ENCODE measurements around the gene C11orf91.
"Not testable (repeated sequence)": the region's sequence is repeated elsewhere in the genome, so short reads cannot be mapped to it uniquely, and the experiment has no call there.

C11orf91 gene

DNA sequence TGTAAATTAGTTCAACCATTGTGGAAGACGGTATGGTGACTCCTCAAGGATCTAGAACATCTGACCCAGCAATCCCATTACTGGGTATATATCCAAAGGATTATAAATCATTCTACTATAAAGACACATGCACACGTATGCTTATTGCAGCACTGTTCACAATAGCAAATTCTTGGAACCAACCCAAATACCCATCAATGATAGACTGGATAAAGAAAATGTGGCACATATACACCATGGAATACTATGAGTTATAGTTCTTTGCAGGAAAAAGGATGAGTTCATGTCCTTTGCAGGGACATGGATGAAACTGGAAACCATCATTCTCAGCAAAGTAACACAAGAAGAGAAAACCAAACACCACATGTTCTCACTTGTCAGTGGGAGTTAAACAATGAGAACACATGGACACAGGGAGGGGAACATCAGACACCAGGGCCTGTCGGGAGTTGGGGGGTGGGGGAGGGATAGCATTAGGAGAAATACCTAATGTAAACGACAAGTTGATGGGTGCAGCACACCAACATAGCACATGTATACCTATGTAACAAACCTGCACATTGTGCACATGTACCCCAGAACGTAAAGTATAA, 28.5 kb upstream of the C11orf91 start:
- not testable (repeated sequence) for DNase-seq; H3K9me3 Mint-ChIP-seq; H3K27ac Mint-ChIP-seq; ATAC-seq; H3K36me3 Mint-ChIP-seq (ENCODE audit: low read depth); H3K4me3 Mint-ChIP-seq
- Mint-ChIP-seq H3K4me1 (peaks cover 33% of the 10 kb centered on the region), H3K27me3 (peaks cover 11% of the 10 kb centered on the region)

DNA sequence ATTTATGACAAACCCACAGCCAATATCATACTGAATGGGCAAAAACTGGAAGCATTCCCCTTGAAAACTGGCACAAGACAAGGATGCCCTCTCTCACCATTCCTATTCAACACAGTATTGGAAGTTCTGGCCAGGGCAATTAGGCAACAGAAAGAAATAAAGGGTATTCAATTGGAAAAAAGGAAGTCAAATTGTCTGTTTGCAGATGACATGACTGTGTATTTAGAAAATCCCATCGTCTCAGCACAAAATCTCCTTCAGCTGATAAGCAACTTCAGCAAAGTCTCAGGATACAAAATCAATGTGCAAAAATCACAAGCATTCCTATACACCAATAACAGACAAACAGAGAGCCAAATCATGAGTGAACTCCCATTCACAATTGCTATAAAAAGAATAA, 26.9 kb upstream of the C11orf91 start:
- not testable (repeated sequence) for H3K9me3 Mint-ChIP-seq

DNA sequence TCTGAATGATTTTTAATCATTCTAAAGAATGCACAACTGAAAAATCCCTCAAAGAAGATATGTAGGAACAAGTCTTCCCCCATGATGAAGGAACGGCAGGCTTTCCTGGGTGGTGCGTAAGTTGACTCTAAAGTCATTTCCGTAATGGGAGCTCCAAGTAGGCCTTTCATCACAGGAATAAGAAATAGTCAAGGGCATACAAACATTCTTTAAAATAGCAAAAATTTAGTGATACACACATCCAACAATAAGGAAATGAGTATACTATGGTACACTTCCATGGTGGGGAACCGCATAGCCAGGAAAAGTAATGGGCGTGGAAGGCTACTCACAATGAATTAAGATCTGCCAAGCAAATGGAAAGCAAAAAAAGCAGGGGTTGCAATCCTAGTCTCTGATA, 24.9 kb upstream of the C11orf91 start:
- peaks cover 8% of the 10 kb centered on the region for H3K27me3 Mint-ChIP-seq
- no peaks in the 10 kb centered on the region for H3K9me3 Mint-ChIP-seq
- H3K4me1 Mint-ChIP-seq = peaks cover 39% of the 10 kb centered on the region
- ATAC-seq (no peak), DNase-seq (no peak)
- peaks cover 9% of the 10 kb centered on the region for H3K36me3 Mint-ChIP-seq (ENCODE audit: low read depth)
- no peak overlapping the region for H3K27ac Mint-ChIP-seq
- H3K4me3 Mint-ChIP-seq = no peak overlapping the region

More for the DNA sequence above, 26.9 kb upstream of the C11orf91 start:
- DNase-seq; H3K36me3 Mint-ChIP-seq (ENCODE audit: low read depth); H3K27me3 Mint-ChIP-seq; H3K4me3 Mint-ChIP-seq; ATAC-seq; H3K27ac Mint-ChIP-seq: not testable (repeated sequence)
- peaks cover 39% of the 10 kb centered on the region for H3K4me1 Mint-ChIP-seq

DNA sequence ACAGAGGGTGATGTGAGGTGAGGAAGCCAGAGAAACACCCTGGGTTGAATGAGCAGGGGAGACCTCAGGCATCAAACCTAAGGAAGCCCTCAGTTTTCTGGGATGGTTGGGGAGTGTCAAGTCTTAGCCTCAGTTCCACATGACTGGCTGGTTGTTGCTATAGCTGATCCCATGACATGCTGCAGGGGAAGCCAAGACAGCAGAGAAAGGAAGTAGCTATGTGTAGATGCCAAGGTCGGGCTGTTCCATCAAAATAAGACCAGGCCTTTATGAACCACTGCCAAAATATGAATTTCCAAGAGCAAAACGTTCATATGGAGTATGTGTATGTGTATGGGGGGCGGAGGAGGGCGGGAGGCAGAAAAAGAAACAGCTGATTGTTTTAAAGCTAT, 24.0 kb upstream of the C11orf91 start:
- no peak overlapping the region for H3K4me3 Mint-ChIP-seq
- H3K9me3 Mint-ChIP-seq = no peaks in the 10 kb centered on the region
- peaks cover 15% of the 10 kb centered on the region for H3K36me3 Mint-ChIP-seq (ENCODE audit: low read depth)
- ATAC-seq (no peak), DNase-seq (no peak)
- no peak overlapping the region for H3K27ac Mint-ChIP-seq
- H3K27me3 Mint-ChIP-seq = peaks cover 8% of the 10 kb centered on the region
- peaks cover 39% of the 10 kb centered on the region for H3K4me1 Mint-ChIP-seq

DNA sequence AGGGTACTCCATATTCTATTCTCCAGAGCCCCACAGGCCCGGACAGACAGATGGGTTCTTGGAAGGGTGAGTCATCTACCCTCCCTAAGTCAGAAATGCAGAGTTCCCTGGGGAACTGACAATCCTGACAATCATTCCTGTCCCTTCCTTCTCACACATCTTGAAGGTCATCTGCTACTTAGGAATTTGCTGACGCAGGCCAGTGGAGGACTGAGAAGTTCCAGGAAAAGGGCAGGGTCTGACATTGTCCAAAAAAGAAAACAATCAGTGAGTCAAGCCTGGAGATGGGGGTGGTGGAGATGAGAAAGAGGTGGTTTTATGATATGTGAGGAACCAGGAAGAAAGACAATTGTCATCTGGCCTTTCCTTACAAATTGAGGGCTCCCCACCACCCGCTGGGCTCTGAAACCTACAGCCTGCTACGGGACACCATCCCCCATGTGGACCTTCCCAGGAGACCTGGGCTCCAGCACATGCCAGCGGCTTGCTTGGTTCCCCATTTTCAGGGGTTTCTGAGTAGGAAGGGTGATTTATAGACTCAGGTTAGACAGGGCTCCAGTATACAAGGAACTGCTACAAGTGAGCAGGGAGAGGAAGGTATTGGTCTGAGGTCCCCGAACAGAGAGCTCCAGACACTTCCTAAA, 22.7 kb upstream of the C11orf91 start:
- Mint-ChIP-seq H3K27ac (peak overlapping the region; percentile 74), H3K9me3 (no peaks in the 10 kb centered on the region), H3K4me3 (peak overlapping the region; percentile 15)

DNA sequence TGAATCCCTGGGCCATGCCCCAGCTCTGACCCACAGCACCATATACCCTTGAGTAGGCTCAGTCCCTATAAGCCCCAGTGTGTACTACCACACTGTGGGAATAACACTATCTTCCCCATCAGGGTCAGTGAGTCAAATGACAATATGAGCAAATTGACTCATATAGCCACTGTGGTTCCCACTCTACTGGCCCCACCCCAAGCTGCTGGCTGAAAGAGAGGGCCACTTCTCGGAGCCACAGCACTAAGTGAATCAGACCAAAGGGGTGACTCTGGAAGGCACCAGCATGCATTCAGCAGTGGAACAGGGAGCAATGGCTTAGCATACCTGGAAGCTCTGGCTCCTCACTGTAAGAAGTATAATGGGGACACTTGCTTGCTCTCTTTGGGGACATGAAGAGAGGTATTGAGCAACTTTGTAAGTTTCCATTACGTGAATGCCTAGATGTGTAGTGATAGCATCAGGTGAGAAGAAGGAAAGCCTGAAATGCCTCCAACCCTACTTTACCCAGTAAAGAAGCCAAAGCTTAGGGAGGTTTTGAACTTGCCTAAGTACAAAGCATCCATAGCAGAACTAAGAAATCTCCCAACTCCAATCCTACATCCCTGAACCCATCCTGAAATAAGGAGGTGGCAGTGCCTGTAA, 22.1 kb upstream of the C11orf91 start:
- H3K9me3 Mint-ChIP-seq = no peaks in the 10 kb centered on the region
- H3K36me3 Mint-ChIP-seq (ENCODE audit: low read depth) = peaks cover 16% of the 10 kb centered on the region
- ATAC-seq (peak; percentile 97), DNase-seq (peak; percentile 65)
- H3K4me3 Mint-ChIP-seq = no peak overlapping the region
- peak overlapping the region; percentile 74 for H3K27ac Mint-ChIP-seq
- peaks cover 8% of the 10 kb centered on the region for H3K27me3 Mint-ChIP-seq
- H3K4me1 Mint-ChIP-seq = peaks cover 39% of the 10 kb centered on the region

More for the DNA sequence above, 22.7 kb upstream of the C11orf91 start:
- H3K36me3 Mint-ChIP-seq (ENCODE audit: low read depth) = peaks cover 16% of the 10 kb centered on the region
- H3K27me3 Mint-ChIP-seq = peaks cover 8% of the 10 kb centered on the region
- peaks cover 39% of the 10 kb centered on the region for H3K4me1 Mint-ChIP-seq
- ATAC-seq = peak; percentile 4
- DNase-seq = no peak

DNA sequence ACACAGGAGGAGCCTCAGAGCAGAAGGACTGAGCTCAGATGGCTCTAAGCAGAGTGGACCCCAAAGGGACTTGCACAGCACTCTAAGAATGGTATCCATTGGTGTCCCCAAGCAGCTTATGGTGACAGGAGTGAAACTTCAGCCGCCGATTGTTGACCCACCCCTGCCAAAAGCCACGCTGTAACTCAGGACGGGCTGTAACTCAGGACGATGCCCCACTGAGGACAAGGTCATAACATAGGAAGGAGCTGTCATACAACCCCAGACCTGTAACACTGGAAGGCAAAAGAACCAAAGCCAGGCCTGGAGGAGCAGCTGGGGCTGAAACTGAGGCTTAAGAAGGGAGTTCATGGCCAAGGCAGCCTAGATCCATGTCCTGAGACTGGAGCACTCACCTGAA, 21.4 kb upstream of the C11orf91 start:
- peaks cover 16% of the 10 kb centered on the region for H3K36me3 Mint-ChIP-seq (ENCODE audit: low read depth)
- DNase-seq (no peak), ATAC-seq (no peak)
- H3K27me3 Mint-ChIP-seq = peaks cover 8% of the 10 kb centered on the region
- no peaks in the 10 kb centered on the region for H3K9me3 Mint-ChIP-seq
- no peak overlapping the region for H3K4me3 Mint-ChIP-seq
- peak overlapping the region; percentile 53 for H3K27ac Mint-ChIP-seq
- peaks cover 39% of the 10 kb centered on the region for H3K4me1 Mint-ChIP-seq

DNA sequence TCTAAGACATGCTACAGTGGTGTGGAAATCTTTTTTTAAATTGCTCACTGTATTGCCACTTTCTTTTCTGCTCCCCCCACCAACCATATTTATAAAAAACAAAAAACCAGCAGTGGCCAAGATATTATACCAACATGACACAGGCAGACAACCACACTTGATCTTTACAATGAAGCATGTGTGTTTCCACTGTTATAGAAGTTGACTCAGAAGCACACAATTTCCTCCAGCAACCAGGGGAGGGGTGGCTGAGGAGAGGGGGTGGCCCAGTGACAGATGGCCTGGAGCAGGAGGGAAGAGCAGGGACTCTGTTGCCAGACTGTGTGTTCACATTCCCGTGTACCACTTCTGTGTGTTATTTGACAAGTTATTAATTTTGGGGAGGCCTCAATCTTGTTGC, 20.8 kb upstream of the C11orf91 start:
- H3K4me1 Mint-ChIP-seq = peaks cover 37% of the 10 kb centered on the region
- H3K27me3 Mint-ChIP-seq = peaks cover 4% of the 10 kb centered on the region
- no peak for DNase-seq
- H3K9me3 Mint-ChIP-seq = no peaks in the 10 kb centered on the region
- no peak overlapping the region for H3K4me3 Mint-ChIP-seq
- H3K36me3 Mint-ChIP-seq (ENCODE audit: low read depth) = peaks cover 16% of the 10 kb centered on the region
- ATAC-seq = peak; percentile 38
- H3K27ac Mint-ChIP-seq = peak overlapping the region; percentile 53

DNA sequence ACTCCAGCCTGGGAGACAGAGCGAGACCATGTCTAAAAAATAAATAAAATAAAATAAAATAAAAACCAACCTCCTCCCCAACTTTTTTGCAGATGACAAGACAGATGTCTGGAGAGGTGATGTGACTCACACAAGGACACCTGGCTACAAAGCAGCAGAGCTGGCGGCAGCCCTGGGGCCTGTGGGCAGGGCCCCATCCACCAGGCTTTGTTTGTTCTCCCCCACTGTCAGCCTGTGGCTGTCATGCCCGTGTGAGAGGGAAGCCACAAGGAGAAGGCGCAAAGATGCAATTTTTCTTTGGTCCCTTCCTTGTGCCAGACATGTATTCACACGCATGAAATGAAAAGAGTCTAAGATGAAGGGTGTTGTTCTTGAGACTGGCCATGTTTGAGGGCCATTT, 19.0 kb upstream of the C11orf91 start:
- Mint-ChIP-seq H3K36me3 (ENCODE audit: low read depth) (peaks cover 16% of the 10 kb centered on the region), H3K4me3 (no peak overlapping the region), H3K27me3 (no peaks in the 10 kb centered on the region)

DNA sequence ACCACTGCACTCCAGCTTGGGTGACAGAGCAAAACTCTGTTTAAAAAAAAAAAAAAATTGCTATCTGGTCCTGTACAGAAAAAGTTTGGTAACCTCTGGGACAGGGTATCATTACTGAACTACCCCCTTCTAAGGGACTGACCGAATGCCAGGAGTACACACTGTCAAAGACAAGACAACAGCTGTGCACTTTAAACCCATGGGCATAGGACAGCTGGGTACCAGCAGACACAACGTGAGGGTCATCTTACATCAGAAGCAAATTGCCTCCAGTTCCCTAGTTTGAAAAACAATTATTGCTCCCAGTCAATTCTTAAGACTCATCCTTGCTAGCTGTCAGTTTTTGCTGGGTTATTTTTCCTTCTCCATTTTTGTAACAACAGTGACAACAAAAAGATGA, 17.8 kb upstream of the C11orf91 start:
- Mint-ChIP-seq H3K9me3 (no peaks in the 10 kb centered on the region), H3K27ac (no peak overlapping the region), H3K4me3 (no peak overlapping the region), H3K36me3 (ENCODE audit: low read depth) (peaks cover 16% of the 10 kb centered on the region), H3K4me1 (peaks cover 24% of the 10 kb centered on the region), H3K27me3 (no peaks in the 10 kb centered on the region)
- DNase-seq = no peak
- no peak for ATAC-seq

More for the DNA sequence above, 19.0 kb upstream of the C11orf91 start:
- no peak for DNase-seq
- Mint-ChIP-seq H3K4me1 (peaks cover 36% of the 10 kb centered on the region), H3K27ac (no peak overlapping the region), H3K9me3 (no peaks in the 10 kb centered on the region)
- no peak for ATAC-seq

DNA sequence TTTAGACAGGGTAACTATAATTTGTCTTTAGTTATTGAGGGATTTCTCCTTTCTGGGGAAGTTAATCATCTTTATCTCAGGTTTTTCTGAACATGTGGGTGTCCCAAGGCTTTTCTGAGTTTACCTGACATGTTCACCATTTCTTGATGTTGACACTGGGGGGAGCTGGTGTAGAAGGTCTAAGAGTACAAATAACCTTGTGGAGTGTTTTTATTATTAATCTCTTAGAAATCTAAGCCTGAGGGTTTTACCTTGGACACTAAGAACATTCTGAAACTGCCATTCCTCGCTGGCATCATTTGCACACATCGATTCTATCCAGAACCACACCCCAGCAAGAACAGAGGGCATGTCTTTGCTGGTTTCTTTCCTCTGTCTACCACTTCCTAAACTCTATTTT, 15.6 kb upstream of the C11orf91 start:
- H3K4me3 Mint-ChIP-seq = no peak overlapping the region
- H3K27ac Mint-ChIP-seq = no peak overlapping the region
- ATAC-seq (no peak), DNase-seq (no peak)
- H3K9me3 Mint-ChIP-seq = no peaks in the 10 kb centered on the region
- no peaks in the 10 kb centered on the region for H3K27me3 Mint-ChIP-seq
- H3K36me3 Mint-ChIP-seq (ENCODE audit: low read depth) = peaks cover 9% of the 10 kb centered on the region
- peaks cover 2% of the 10 kb centered on the region for H3K4me1 Mint-ChIP-seq

DNA sequence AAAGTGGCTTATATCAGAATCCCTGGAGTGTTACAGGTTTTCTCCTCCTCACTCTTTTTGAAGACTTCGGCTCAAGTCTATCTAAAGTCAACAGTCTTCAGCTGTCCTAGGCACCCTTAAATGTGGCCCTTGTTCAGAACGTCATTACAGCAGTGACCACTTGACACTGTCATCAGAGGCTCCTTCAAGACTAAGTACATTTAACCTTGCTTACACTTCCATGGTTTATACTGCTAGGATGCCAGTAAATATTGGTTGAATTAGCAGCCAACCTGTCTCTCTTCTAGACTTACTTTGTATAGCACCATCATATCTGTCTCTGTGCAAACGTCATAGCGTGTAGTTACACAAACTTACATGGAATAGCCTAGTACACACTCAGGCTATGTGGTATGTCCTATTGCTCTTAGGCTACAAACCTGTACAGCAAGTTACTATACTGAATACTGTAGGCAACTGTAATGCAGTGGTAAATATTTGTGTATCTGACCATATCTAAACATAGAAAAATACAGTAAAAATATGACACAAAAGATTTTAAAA, 13.3 kb upstream of the C11orf91 start:
- Mint-ChIP-seq H3K4me1 (no peaks in the 10 kb centered on the region), H3K9me3 (no peaks in the 10 kb centered on the region), H3K27me3 (no peaks in the 10 kb centered on the region), H3K27ac (no peak overlapping the region), H3K36me3 (ENCODE audit: low read depth) (peaks cover 5% of the 10 kb centered on the region), H3K4me3 (no peak overlapping the region)
- DNase-seq (no peak), ATAC-seq (no peak)

DNA sequence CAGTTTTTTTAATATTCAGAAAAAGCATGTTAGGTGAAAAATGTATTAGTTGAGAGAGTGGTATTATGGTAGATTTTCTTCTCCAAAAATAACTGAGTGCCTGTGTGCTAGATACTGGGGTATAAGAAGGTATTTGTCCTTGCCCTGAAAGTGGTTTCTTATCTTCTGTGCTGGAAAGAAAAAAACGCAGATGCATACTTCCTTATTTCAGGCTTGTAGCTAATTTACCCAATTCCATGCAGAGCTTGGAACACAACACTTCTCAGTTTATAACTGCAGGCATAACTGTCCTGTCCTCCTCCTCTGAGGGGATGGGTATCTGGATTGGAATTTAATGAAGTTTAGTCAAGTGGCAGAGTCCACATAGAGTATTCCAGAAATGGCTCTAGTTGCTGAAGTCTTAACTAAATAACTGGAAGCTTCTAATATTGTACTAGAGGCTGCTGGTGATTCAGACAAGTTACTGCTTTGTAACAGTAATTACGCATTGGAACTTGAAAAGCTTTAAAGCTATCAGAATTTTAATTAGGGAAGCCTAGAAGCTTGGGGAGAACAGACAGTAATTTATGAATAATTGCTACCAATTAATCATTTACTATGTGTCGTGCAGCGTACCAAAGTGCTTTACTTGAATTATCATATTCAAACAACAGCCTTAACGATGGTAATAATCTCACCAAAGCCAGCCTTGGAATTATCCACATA, 12.7 kb upstream of the C11orf91 start:
- Mint-ChIP-seq H3K36me3 (ENCODE audit: low read depth) (peaks cover 8% of the 10 kb centered on the region), H3K4me1 (no peaks in the 10 kb centered on the region), H3K9me3 (no peaks in the 10 kb centered on the region), H3K27me3 (no peaks in the 10 kb centered on the region), H3K27ac (no peak overlapping the region), H3K4me3 (no peak overlapping the region)
- ATAC-seq (no peak), DNase-seq (no peak)

DNA sequence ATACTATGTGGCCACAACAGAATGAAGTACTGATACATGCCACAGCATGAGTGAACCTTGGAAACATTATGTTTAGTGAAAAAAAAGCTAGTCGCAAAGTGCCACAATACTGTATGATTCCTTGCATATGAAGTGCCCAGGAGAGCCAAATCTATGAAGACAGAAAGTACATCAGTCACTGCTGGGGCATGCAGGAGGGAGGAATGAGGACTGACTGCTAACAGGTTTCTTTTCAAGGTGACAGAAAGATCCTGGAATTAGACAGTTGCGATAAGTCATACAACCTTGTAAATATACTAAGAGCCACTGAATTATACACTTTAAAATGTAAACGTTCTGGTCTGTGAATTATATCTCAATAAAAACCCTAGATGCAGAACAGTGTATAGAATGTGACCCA, 11.8 kb upstream of the C11orf91 start:
- no peak for DNase-seq
- no peaks in the 10 kb centered on the region for H3K27me3 Mint-ChIP-seq
- no peak for ATAC-seq
- H3K9me3 Mint-ChIP-seq = no peaks in the 10 kb centered on the region
- H3K4me1 Mint-ChIP-seq = no peaks in the 10 kb centered on the region
- H3K4me3 Mint-ChIP-seq = no peak overlapping the region
- peaks cover 8% of the 10 kb centered on the region for H3K36me3 Mint-ChIP-seq (ENCODE audit: low read depth)
- H3K27ac Mint-ChIP-seq = no peak overlapping the region
